ENCODE results near the gene SLIT3. TPM values are rescaled to one million over a fixed set of nuclear protein-coding genes. Genes with fewer than 3 reads are reported as not detected.

The SLIT3 gene
- total and polyA plus RNA-seq, 2 donors (not counting 3 experiments of a cell fraction or from before 2014, with no cell fraction given), result 0.90 to 1.0 TPM

DNA sequence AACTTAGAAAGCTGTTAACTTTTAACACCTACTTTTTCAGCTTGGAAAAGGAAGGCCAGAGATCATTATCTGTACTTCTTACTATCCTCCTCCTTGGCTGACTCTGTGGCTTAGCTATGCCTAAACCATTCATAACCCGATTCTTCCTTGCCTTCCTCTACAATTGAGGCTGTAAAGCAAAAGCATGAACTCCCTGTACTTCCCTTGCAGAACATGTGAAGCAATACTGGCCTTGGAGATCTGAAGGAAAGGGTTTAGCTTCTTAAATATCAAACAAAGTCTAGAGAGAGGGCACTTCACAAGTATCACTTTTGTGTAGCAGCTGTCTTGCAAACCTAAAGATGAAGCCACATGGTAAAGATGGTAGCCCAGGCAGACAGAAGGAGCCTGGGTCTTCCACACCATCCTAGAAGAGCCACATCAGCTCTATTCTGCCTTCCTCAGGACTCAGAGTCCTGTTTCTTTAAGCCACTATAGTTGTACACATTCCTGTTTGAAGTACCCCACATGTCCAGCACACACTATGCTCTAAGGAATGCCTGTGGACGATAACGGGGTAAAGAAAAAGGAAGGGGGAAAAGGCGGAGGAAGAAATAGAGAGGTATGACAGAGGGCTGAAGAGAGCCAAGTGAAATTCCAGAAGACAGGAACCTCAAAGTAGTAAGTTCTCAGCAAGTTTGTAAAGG, 169.2 kb downstream of the SLIT3 start:
- dilution Hi-C loops (cut with MboI; ENCODE audit: extremely low pct_ligation_motif_present, low sequenced_read_pairs), result no loop called here
- ChIA-PET POLR2A (no interaction called here), CTCF (no interaction called here)

More for the DNA sequence above, 169.2 kb downstream of the SLIT3 start:
- Histone ChIP-seq H3K4me2 (ENCODE audit: insufficient read depth, low read length) (no peak overlapping the region), H3K4me3 (replicated peaks in 1 of 3; ENCODE audit: insufficient read depth in 1 of 3, low read depth in 1 of 3, low read length in 3 of 3) (no peak overlapping the region), H2AFZ (ENCODE audit: low read depth, low read length) (no peak overlapping the region), H4K20me1 (replicated peaks; ENCODE audit: control insufficient read depth, extremely low read depth, insufficient read depth, low read length) (no peaks in the 10 kb centered on the region), H3K9ac (replicated peaks; ENCODE audit: extremely low read depth, insufficient read depth, low read length) (no peak overlapping the region), H3K9me1 (replicated peaks; ENCODE audit: control insufficient read depth, extremely low read depth, insufficient read depth, low read length) (no peaks in the 10 kb centered on the region), H3K79me2 (ENCODE audit: control insufficient read depth, insufficient read depth, low read length) (no peaks in the 10 kb centered on the region), H3K27me3 (ENCODE audit: control insufficient read depth in 2 of 2, insufficient read depth in 2 of 2, low read length in 2 of 2) (no peaks in the 10 kb centered on the region), H3K27ac (ENCODE audit: insufficient read depth, low read depth, low read length) (no peak overlapping the region), H3K36me3 (ENCODE audit: control insufficient read depth in 2 of 2, extremely low read depth in 1 of 2, insufficient read depth in 2 of 2, low read length in 2 of 2) (no peaks in the 10 kb centered on the region), H3K4me1 (ENCODE audit: control insufficient read depth, extremely low read depth, insufficient read depth, low read length) (no peaks in the 10 kb centered on the region), H3K9me3 (replicated peaks; ENCODE audit: control insufficient read depth, insufficient read depth, low read length) (no peaks in the 10 kb centered on the region)
- DNase-seq (ENCODE audit: low read depth, low spot score), result no peak
- FAIRE-seq, result no peak
- no peak for TF ChIP-seq JUN (IDR thresholded peaks at IDR 0.05; ENCODE audit: borderline replicate concordance, insufficient read depth, insufficient read length, low read depth)
- no peak for TF ChIP-seq FOS (IDR thresholded peaks at IDR 0.05; ENCODE audit: borderline replicate concordance, insufficient read depth, low read length)
- TF ChIP-seq MYC (IDR thresholded peaks at IDR 0.05; ENCODE audit: low read depth, low read length), result no peak
- no peak for TF ChIP-seq GATA2 (IDR thresholded peaks at IDR 0.05; ENCODE audit: insufficient read depth, insufficient read length, low read depth, low read length)
- TF ChIP-seq, protein P1, sequence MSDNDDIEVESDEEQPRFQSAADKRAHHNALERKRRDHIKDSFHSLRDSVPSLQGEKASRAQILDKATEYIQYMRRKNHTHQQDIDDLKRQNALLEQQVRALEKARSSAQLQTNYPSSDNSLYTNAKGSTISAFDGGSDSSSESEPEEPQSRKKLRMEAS (IDR thresholded peaks at IDR 0.05; ENCODE audit: insufficient read depth, insufficient read length), result no peak
- TF ChIP-seq POLR2A (IDR thresholded peaks at IDR 0.05; ENCODE audit: low read depth, low read length), result no peak
- TF ChIP-seq POLR2AphosphoS5 (IDR thresholded peaks at IDR 0.05; ENCODE audit: insufficient read depth, low read depth, low read length), result no peak
- TF ChIP-seq EZH2 (IDR thresholded peaks at IDR 0.05; ENCODE audit: borderline replicate concordance, low read depth, low read length, severe bottlenecking), result no peak
- no peak for TF ChIP-seq CTCF (IDR thresholded peaks at IDR 0.05; ENCODE audit: extremely low read depth in 1 of 2, insufficient read depth in 1 of 2, low read depth in 1 of 2, low read length in 2 of 2)
- BruUV-seq (replicated peaks), result no TSS peak
- intact Hi-C loops (cut with micrococcal nuclease), result no loop called here
